ENCODE measurements around the gene KIR2DL4.
"Not testable (repeated sequence)": the region's sequence is repeated elsewhere in the genome, so short reads cannot be mapped to it uniquely, and the experiment has no call there.

- not testable (repeated sequence) for TF ChIP-seq POLR2A, CTCF (IDR thresholded peaks at IDR 0.05)
These were observed 21.9 kb downstream of the KIR2DL4 start for GRCh38 chr19:54825326-54825725.
